AG09319 (cell line): ENCODE measurements around the gene BPNT1.

Experiments used
- DNase-seq: peaks from one replicate; pipeline ENCODE4 v3.0.0-alpha.2; 2010; ENCODE audit warnings: low read depth; ENCODE audit errors: extremely low read depth
- TF ChIP-seq, protein P1 (sequence below): IDR thresholded peaks from 2 replicates; pipeline ENCODE4 v1.5.1; 2011; ENCODE audit warnings: low read depth, mild to moderate bottlenecking, inconsistent platforms, low read length, moderate library complexity

BPNT1 gene

DNA sequence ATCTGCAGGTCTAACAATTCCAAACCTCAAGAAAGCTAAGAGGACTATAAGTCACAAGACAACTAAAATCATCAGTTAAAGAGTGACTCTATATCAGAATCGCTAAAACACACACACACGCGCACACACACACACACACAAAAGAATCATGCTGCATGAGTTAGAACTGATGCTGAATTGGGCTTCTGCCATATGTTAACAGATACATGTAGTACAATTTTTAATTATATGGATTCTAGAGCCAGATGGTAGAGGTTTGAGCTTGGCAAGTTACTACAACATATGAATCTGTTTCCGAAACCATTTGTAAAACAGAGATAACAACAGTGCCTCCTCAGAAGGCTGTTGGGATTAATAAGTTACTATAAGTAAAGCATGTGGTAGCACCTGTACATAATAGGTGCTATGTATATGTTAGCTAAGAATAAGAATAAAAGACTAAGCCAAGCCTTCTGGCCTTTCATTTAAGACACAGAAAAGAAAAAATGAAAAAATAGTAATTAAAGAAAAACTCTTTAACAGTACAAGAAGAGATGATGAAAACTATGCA lies 61.2 kb downstream of the BPNT1 start:
- TF ChIP-seq, protein P1, sequence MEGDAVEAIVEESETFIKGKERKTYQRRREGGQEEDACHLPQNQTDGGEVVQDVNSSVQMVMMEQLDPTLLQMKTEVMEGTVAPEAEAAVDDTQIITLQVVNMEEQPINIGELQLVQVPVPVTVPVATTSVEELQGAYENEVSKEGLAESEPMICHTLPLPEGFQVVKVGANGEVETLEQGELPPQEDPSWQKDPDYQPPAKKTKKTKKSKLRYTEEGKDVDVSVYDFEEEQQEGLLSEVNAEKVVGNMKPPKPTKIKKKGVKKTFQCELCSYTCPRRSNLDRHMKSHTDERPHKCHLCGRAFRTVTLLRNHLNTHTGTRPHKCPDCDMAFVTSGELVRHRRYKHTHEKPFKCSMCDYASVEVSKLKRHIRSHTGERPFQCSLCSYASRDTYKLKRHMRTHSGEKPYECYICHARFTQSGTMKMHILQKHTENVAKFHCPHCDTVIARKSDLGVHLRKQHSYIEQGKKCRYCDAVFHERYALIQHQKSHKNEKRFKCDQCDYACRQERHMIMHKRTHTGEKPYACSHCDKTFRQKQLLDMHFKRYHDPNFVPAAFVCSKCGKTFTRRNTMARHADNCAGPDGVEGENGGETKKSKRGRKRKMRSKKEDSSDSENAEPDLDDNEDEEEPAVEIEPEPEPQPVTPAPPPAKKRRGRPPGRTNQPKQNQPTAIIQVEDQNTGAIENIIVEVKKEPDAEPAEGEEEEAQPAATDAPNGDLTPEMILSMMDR, result no peak
- DNase-seq, result no peak

DNA sequence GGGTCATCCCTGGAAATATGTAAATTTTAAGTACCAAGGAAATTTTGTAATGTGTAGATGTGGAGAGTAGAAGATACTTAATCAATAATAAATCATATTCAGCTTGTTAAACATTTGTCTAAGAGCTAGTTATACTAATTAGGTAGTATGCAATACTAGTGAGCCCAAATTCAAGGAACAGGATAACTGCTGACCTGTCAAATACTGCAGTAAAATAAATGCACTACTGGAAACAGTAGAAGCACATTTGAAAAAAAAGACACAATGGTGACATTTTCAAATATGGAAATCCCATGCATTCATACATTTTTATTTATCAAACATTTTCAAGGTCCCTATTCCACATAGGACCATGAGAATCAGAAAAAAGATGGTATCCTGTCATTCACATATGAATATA lies 70.5 kb downstream of the BPNT1 start:
- TF ChIP-seq, protein P1, result no peak

DNA sequence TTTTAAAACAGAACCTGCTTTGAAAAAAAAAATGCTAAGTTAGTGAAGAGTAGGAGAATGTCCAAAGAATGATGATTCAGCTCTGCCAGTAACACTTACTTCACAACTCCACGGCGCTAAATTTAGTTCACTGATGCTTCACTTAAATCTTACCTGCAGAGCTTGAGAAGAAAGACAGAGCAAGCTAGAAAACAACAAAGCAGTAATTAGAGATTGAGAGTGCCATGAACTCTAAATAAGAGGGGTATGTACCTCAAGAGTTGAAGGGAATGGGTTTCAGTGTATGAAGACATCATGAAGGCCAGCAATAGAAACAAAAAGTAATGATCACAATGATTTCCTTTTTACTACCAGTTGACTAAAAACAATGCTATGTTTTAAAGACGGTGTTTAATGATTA lies 76.1 kb downstream of the BPNT1 start:
- TF ChIP-seq, protein P1, result no peak
- no peak for DNase-seq

More for the DNA sequence above, 70.5 kb downstream of the BPNT1 start:
- DNase-seq, result no peak

DNA sequence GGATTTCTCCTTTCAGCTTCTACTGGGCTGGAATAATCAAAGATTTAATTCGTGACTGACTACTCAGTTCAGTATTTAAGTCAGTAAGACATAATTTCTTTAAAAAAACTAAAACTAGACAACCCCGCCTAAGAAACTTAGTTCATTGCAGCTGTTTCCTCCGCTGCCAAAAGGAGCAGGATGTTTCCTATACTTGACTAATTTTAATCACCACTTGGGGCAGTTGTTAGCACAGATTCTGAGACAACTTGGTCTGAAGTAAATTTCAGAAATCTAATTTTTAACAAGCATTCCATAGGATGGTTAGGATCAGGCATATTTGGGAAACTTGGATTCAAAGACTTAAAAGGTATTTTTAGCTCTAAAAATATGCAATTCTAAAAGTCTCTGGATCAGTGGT lies 77.3 kb downstream of the BPNT1 start:
- DNase-seq, result no peak
- TF ChIP-seq, protein P1, result peak; percentile 15; the same call in 1 of the 2 replicates

DNA sequence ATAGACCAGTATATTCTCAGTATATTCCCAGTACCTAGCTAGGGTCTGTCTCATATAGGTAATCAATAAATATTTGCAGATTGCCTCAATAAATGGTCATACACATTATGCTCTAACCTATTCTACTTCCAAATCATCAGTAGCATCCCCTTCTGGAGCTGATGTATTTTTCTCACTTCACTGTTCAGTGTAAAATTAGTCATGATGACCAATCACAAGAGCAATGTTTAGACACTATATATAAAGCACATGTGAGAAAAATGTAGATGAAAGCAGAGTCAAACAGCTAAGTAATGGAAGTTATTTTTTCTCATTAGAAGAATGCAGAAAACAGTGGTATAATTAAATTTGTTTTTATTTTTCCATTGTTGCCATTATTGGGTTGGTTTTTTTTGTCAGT lies 78.0 kb downstream of the BPNT1 start:
- TF ChIP-seq, protein P1, result no peak
- DNase-seq, result no peak
